HL-60 (cell line): ENCODE data around the gene RIPK4.

Source experiments
- DNase-seq, 2 experiments: peaks; one replicate each; pipeline ENCODE4 v3.0.0-alpha.2; 2010 to 2020; ENCODE audit warnings: low read depth in 1 of 2, low spot score in 1 of 2
- H3K27ac ChIP-seq: fragments of 250-450 bp; sonication (Bioruptor Pico); replicated peaks from 2 replicates; pipeline ENCODE4 v1.5.1; 2020; ENCODE audit warnings: mild to moderate bottlenecking, moderate library complexity
- H3K27me3 ChIP-seq: fragments of 250-450 bp; sonication (Bioruptor Pico); 2 replicates; pipeline ENCODE4 v1.5.1; 2021; ENCODE audit warnings: mild to moderate bottlenecking, moderate library complexity; ENCODE audit not compliant: insufficient read depth, poor library complexity, severe bottlenecking
- H3K4me3 ChIP-seq: replicated peaks from 2 replicates; pipeline ENCODE4 v1.5.1; 2011; ENCODE audit warnings: mild to moderate bottlenecking, control low read depth, low read length; ENCODE audit not compliant: insufficient read depth
- GABPA ChIP-seq: IDR thresholded peaks from 2 replicates; pipeline ENCODE4 v1.6.1; 2012; ENCODE audit warnings: low read depth
- POLR2AphosphoS5 ChIP-seq: IDR thresholded peaks from 2 replicates; pipeline ENCODE4 v1.6.1; 2012; ENCODE audit warnings: low read depth
- SPI1 ChIP-seq: IDR thresholded peaks from 2 replicates; pipeline ENCODE4 v1.6.1; 2012; ENCODE audit warnings: low read depth, mild to moderate bottlenecking, borderline replicate concordance
- long read RNA-seq: library from polyadenylated mRNA; unstranded; transcript quantifications from one replicate; pipeline ENCODE4 v2.0.0, GENCODE V29; 2020
- TF ChIP-seq, protein P1 (sequence below): IDR thresholded peaks from one replicate; pipeline ENCODE4 v1.5.1; 2011; ENCODE audit warnings: low read length, control low read depth, inconsistent platforms; ENCODE audit not compliant: insufficient read depth
- TF ChIP-seq, protein P2 (sequence below): IDR thresholded peaks from 2 replicates; pipeline ENCODE4 v1.6.1; 2012; ENCODE audit warnings: low read depth; ENCODE audit not compliant: insufficient replicate concordance

Gene RIPK4
- long read RNA-seq: 0 reads

DNA sequence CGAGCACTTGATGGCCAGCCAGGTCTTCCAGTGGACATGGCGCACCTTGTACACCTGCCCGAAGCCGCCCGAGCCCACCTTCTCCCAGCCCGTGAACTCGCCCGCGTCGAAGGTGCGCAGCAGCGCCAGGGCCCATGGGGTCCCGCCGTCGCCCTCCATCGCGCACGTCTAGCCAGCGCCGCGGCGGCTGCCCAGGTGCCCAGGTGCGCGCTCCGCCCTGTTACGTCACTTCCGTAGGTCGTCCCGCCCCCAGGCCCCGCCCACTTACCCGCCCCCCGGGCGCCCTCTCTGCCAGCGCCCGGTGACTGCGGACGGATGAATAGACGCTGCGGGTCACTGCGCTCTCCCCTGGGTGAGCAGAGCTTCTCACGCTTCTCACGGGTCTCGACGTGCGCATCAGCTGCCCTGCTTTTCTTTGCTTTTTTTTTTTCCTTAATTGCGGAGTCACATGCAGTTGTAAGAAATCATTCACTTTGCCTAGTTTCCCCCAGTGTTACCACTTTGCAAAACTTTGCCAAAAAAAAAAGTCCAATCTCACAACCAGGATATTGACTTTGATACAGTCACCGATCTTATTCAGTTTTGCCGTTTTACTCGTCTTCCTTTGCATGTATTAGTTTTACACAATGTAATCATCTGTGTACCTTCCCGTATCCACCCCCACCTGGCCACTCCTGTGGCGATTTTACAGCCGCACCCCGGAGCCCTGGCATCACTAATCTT is at the start of gene RIPK4:
Gene RIPK4, minus strand, starts transcription at position 170 of the 723 bp plus-strand sequence. Its CDS starts 11 bp downstream, at position 159.
- H3K4me3 ChIP-seq: no peak within 1 kb of the TSS
- no peak for TF ChIP-seq SPI1
- H3K27me3 ChIP-seq: peaks cover 44% of the 10 kb centered on the region
- DNase-seq: no peak
- H3K27ac ChIP-seq: no peak within 1 kb of the TSS

DNA sequence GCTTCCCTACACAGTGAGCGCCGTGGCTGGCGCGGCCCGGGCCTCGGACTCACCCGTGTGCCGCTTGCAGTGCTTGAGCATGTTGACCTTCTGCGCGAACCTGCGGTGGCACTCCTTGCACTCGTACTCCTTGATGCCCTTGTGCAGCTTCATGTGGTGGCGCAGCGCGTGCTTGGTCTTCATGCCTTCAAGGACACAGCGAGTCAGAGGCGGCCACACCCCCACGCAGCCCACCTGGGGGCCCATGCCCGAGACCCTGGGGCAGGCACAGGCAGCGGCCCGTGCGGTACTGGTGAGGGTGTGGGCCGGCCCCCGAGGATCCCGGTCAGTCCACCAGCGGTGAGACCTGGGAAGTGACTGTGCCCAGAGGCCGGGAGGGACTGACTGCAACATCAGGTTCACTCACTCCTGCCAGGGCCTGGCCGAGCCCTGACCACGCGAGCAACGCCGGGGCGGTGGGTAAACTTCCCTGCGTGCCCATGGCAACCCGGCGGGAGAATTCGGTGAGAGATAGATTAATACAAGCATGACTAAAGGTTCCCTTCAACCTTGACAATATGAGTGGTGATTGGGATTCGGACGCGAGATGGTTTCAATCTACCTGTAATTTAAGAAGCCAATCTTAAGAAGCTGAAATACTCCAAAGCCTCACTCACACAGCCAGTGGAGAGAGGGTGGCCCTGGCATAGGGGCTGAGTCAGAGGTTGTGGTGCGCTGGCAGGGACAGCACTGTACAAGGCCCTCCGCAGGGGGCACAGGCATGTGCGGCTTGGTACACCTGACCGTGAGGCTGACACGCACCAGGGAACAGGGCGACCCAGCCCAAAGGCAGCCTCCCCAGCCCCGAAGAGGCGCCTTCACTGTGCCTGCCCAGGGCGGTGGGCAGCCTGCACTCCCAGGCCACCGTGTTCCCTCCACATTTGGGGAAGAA is 49.1 kb upstream of the RIPK4 start:
- Histone ChIP-seq H3K4me3 (no peak overlapping the region), H3K27ac (no peak overlapping the region), H3K27me3 (no peaks in the 10 kb centered on the region)
- TF ChIP-seq, protein P1, sequence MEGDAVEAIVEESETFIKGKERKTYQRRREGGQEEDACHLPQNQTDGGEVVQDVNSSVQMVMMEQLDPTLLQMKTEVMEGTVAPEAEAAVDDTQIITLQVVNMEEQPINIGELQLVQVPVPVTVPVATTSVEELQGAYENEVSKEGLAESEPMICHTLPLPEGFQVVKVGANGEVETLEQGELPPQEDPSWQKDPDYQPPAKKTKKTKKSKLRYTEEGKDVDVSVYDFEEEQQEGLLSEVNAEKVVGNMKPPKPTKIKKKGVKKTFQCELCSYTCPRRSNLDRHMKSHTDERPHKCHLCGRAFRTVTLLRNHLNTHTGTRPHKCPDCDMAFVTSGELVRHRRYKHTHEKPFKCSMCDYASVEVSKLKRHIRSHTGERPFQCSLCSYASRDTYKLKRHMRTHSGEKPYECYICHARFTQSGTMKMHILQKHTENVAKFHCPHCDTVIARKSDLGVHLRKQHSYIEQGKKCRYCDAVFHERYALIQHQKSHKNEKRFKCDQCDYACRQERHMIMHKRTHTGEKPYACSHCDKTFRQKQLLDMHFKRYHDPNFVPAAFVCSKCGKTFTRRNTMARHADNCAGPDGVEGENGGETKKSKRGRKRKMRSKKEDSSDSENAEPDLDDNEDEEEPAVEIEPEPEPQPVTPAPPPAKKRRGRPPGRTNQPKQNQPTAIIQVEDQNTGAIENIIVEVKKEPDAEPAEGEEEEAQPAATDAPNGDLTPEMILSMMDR: no peak
- TF ChIP-seq POLR2AphosphoS5 (no peak), GABPA (no peak), SPI1 (no peak)
- TF ChIP-seq, protein P2, sequence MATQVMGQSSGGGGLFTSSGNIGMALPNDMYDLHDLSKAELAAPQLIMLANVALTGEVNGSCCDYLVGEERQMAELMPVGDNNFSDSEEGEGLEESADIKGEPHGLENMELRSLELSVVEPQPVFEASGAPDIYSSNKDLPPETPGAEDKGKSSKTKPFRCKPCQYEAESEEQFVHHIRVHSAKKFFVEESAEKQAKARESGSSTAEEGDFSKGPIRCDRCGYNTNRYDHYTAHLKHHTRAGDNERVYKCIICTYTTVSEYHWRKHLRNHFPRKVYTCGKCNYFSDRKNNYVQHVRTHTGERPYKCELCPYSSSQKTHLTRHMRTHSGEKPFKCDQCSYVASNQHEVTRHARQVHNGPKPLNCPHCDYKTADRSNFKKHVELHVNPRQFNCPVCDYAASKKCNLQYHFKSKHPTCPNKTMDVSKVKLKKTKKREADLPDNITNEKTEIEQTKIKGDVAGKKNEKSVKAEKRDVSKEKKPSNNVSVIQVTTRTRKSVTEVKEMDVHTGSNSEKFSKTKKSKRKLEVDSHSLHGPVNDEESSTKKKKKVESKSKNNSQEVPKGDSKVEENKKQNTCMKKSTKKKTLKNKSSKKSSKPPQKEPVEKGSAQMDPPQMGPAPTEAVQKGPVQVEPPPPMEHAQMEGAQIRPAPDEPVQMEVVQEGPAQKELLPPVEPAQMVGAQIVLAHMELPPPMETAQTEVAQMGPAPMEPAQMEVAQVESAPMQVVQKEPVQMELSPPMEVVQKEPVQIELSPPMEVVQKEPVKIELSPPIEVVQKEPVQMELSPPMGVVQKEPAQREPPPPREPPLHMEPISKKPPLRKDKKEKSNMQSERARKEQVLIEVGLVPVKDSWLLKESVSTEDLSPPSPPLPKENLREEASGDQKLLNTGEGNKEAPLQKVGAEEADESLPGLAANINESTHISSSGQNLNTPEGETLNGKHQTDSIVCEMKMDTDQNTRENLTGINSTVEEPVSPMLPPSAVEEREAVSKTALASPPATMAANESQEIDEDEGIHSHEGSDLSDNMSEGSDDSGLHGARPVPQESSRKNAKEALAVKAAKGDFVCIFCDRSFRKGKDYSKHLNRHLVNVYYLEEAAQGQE: no peak
- DNase-seq: no peak

DNA sequence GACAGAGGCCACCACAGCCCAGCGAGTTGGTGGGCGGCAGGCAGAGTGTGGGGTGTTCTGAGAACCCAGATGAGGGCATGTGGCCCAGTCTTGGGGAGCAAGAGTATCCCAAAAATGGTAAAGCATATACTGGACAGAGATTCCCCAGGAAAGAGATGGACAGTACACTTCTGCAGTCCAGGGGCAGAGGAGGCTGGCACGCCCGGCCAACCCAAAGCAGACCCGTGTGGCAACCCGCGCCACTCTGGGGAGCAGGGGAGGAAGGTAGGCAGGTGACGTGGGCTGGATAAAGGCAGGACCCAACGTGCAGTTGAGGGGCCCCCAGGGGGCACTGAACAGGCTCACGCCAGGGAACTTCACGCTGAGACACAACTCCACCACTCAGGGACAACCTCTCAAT is 46.4 kb upstream of the RIPK4 start:
- Histone ChIP-seq H3K27me3 (no peaks in the 10 kb centered on the region), H3K27ac (no peak overlapping the region), H3K4me3 (no peak overlapping the region)
- DNase-seq: no peak
- TF ChIP-seq POLR2AphosphoS5 (no peak), GABPA (no peak), SPI1 (no peak)
- TF ChIP-seq, protein P2: no peak
- TF ChIP-seq, protein P1: no peak

DNA sequence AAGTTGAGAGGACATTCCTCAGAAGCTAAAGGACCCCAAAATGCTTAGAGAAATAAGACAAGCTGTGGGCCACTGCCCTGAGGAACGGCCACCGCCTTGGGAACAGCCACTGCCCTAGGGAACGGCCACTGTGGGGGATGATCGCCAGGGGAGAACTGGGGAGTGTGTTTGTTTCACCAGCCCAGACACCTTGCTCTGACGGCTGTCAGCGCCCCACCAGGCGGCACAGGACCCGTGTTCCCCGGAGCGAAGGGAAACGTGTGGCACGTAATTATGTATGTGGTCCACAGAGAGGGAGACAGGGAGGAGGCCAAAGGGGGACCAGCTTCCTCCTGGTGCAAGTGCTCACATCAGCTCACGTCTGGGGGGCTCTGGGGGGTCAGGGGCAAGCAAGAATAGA is 45.8 kb upstream of the RIPK4 start:
- Histone ChIP-seq H3K27ac (no peak overlapping the region), H3K27me3 (no peaks in the 10 kb centered on the region), H3K4me3 (no peak overlapping the region)
- no peak for DNase-seq
- TF ChIP-seq GABPA: no peak

DNA sequence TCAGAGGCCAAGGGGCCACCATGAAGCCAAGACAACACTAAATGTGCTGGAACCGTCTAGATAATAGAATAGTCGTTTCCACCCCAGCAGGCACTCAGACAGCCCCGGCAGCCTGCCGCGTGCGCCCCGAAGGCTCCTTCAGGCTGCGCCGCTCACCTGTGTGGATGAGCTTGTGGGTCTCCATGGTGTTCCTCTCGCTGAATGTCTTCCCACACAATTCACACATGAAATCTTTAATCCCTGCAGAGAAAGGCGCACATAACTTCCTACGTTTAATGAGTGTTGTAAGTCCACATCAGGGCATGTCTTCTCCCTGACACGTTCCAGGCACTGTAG is 43.7 kb upstream of the RIPK4 start:
- H3K4me3 ChIP-seq: no peak overlapping the region
- no peak for TF ChIP-seq POLR2AphosphoS5
- TF ChIP-seq, protein P1: no peak
- no peak for TF ChIP-seq SPI1
- TF ChIP-seq, protein P2: no peak
- no peak for TF ChIP-seq GABPA
- no peaks in the 10 kb centered on the region for H3K27me3 ChIP-seq
- DNase-seq: no peak
- H3K27ac ChIP-seq: no peak overlapping the region
